Prostate gland (tissue), 2 donors: ENCODE data around the gene FAF2.

Experiments
- CTCF ChIP-seq, 4 experiments: fragments of 200-600 bp in 2 of 4; fragments of 450-650 bp in 2 of 4; sonication (generic) in 2 of 4; IDR thresholded peaks; 1 replicate in 3 of 4; 2 replicates in 1 of 4; pipeline ENCODE4 v1.5.1; 2016 to 2019; ENCODE audit warnings: antibody characterized with exemption in 4 of 4, mild to moderate bottlenecking in 2 of 4, moderate library complexity in 2 of 4
- POLR2AphosphoS5 ChIP-seq: sonication (generic); formaldehyde crosslinking; IDR thresholded peaks from one replicate; pipeline ENCODE4 v1.6.1; 2017; ENCODE audit warnings: antibody characterized with exemption

- no peak for TF ChIP-seq POLR2AphosphoS5
- TF ChIP-seq CTCF (IDR thresholded peaks at IDR 0.05) = no peak
Measured at GRCh38 chr5:176447591-176447977, 601 bp upstream of the FAF2 start.
